ENCODE results near the gene MIPOL1. TPM values are rescaled to one million over a fixed set of nuclear protein-coding genes. Genes with fewer than 3 reads are reported as not detected.
A peak's percentile ranks its signal among the peaks of the same experiment; 100 is the strongest.

MIPOL1 gene
- total and polyA plus RNA-seq, 2 of the 13 experiments (the other 11 are each of a cell fraction or from before 2014, with no cell fraction given): 8.6 to 34.2 TPM

DNA sequence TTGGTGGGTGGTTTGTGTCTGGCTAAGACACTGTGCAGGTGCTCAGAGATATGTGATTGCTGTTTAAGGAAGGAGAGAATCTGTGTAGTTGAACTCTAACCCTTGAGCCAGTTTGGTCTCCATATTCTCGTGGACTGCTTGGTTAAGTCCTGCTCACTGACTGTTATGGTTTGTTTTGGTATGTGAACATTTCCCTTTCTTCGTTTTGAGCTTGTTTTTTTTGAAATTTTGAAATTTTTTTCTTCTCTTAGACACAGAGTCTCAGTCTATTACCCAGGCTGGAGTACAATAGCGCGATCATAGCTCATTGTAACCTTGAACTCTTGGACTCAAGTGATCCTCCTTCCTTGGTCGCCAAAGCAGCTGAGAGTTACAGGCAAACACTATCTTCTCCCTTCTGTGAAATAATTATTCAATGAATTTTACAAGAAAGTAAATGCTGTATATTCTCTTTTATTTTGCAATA lies 40.0 kb downstream of the MIPOL1 start (continued):
- TF ChIP-seq ZNF589 (CRISPR knock-in tag; conservative IDR thresholded peaks at IDR 0.05) (no peak), ZNF512 (CRISPR knock-in tag; IDR thresholded peaks at IDR 0.05) (no peak), SATB2 (CRISPR knock-in tag; IDR thresholded peaks at IDR 0.05) (no peak), ZEB1 (IDR thresholded peaks at IDR 0.05; ENCODE audit: insufficient replicate concordance, low read depth) (no peak), NFYB (CRISPR knock-in tag; IDR thresholded peaks at IDR 0.05) (no peak), CEBPG (CRISPR knock-in tag; IDR thresholded peaks at IDR 0.05) (0 out of 2 replicates have a peak, but pooled peaks have one; percentile 3), ARNT (IDR thresholded peaks at IDR 0.05) (no peak), ZNF350 (CRISPR knock-in tag; IDR thresholded peaks at IDR 0.05; ENCODE audit: borderline replicate concordance, low read depth) (no peak), ZNF230 (CRISPR knock-in tag; IDR thresholded peaks at IDR 0.05) (no peak; the same call in 1 of the 2 replicates), MXD3 (CRISPR knock-in tag; IDR thresholded peaks at IDR 0.05) (no peak), ARNTL (CRISPR knock-in tag; IDR thresholded peaks at IDR 0.05) (no peak), NFE2L1 (CRISPR knock-in tag; IDR thresholded peaks at IDR 0.05; ENCODE audit: borderline replicate concordance) (no peak), ZNF747 (CRISPR knock-in tag; IDR thresholded peaks at IDR 0.05; ENCODE audit: borderline replicate concordance) (no peak), ZKSCAN1 (IDR thresholded peaks at IDR 0.05; ENCODE audit: low read length) (no peak), ZNF615 (CRISPR knock-in tag; IDR thresholded peaks at IDR 0.05; ENCODE audit: borderline replicate concordance) (0 out of 2 replicates have a peak, but pooled peaks have one; percentile 43), NR1H2 (CRISPR knock-in tag; IDR thresholded peaks at IDR 0.05; ENCODE audit: borderline replicate concordance, low read depth) (no peak), CEBPB (IDR thresholded peaks at IDR 0.05; ENCODE audit: borderline replicate concordance, low read depth, low read length) (no peak), CHD2 (IDR thresholded peaks at IDR 0.05; ENCODE audit: low read depth, low read length) (no peak), ELK4 (CRISPR knock-in tag; IDR thresholded peaks at IDR 0.05; ENCODE audit: borderline replicate concordance) (no peak), ZNF446 (CRISPR knock-in tag; IDR thresholded peaks at IDR 0.05) (no peak), ZNF235 (CRISPR knock-in tag; IDR thresholded peaks at IDR 0.05; ENCODE audit: borderline replicate concordance) (no peak), ZNF276 (CRISPR knock-in tag; IDR thresholded peaks at IDR 0.05; ENCODE audit: low read depth) (no peak), YY1 (IDR thresholded peaks at IDR 0.05; ENCODE audit: insufficient read depth, insufficient replicate concordance, low read depth, low read length) (no peak), PCBP2 (optimal IDR thresholded peaks at IDR 0.05; ENCODE audit: low read depth, low read length, poor library complexity, severe bottlenecking) (no peak), AKAP8 (CRISPR knock-in tag; IDR thresholded peaks at IDR 0.05) (no peak)
- TF ChIP-seq, protein P1, sequence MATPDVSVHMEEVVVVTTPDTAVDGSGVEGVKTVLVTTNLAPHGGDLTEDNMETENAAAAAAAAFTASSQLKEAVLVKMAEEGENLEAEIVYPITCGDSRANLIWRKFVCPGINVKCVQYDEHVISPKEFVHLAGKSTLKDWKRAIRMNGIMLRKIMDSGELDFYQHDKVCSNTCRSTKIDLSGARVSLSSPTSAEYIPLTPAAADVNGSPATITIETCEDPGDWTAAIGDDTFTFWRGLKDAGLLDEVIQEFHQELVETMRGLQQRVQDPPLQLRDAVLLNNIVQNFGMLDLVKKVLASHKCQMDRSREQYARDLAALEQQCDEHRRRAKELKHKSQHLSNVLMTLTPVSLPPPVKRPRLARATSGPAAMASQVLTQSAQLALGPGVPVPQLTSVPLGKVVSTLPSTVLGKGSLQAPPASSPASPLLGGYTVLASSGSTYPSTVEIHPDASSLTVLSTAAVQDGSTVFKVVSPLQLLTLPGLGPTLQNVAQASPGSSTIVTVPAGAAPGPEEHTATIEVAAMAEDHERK (CRISPR knock-in tag; IDR thresholded peaks at IDR 0.05; ENCODE audit: low read depth): no peak
